Keratinocyte (primary cell): Measurements from ENCODE around the gene BABAM2. TPM values are rescaled to one million over a fixed set of nuclear protein-coding genes. Genes with fewer than 3 reads are reported as not detected.

ENCODE experiments used
- DNase-seq: peaks from one replicate; pipeline ENCODE4 v3.0.0-alpha.2; 2011; ENCODE audit warnings: low read depth, missing footprints, low spot score
- FAIRE-seq: peaks from 2 replicates; lab custom pipeline; 2011; peaks lifted over from hg19 to GRCh38; lab: Jason Lieb, UNC
- H2AFZ ChIP-seq: 2 replicates; pipeline ENCODE4 v1.6.0; 2012; ENCODE audit warnings: low read length, control low read depth, inconsistent platforms; ENCODE audit not compliant: control insufficient read depth
- H3K27ac ChIP-seq: 2 replicates; pipeline ENCODE4 v1.5.1; 2011; ENCODE audit warnings: low read length; ENCODE audit not compliant: control insufficient read depth, insufficient read depth
- H3K27me3 ChIP-seq: 3 replicates; pipeline ENCODE4 v1.6.0; 2011; ENCODE audit warnings: low read length; ENCODE audit not compliant: control insufficient read depth, insufficient read depth; ENCODE audit errors: extremely low read depth
- H3K36me3 ChIP-seq, 2 experiments: 2 replicates in 1 of 2; 3 replicates in 1 of 2; pipeline ENCODE4 v1.5.1; 2011; ENCODE audit warnings: low read length in 2 of 2, mild to moderate bottlenecking in 1 of 2; ENCODE audit not compliant: control insufficient read depth in 2 of 2, insufficient read depth in 2 of 2; ENCODE audit errors: extremely low read depth in 1 of 2
- H3K4me1 ChIP-seq: 3 replicates; pipeline ENCODE4 v1.5.1; 2011; ENCODE audit warnings: low read length; ENCODE audit not compliant: control insufficient read depth, insufficient read depth; ENCODE audit errors: extremely low read depth
- H3K4me2 ChIP-seq: 3 replicates; pipeline ENCODE4 v1.6.0; 2011; ENCODE audit warnings: low read depth, low read length; ENCODE audit not compliant: control insufficient read depth, insufficient read depth; ENCODE audit errors: extremely low read depth
- H3K4me3 ChIP-seq, 3 experiments: fragments of 200-600 bp in 1 of 3; sonication (generic) in 1 of 3; 2 replicates in 2 of 3; 3 replicates in 1 of 3; pipeline ENCODE4 v1.5.1; 2011 to 2016; ENCODE audit warnings: low read length in 3 of 3, mild to moderate bottlenecking in 3 of 3, control low read depth in 2 of 3, inconsistent platforms in 1 of 3, low read depth in 1 of 3, mixed read lengths in 1 of 3, mixed run types in 1 of 3, moderate library complexity in 1 of 3; ENCODE audit not compliant: control insufficient read depth in 2 of 3, insufficient read depth in 2 of 3; ENCODE audit errors: extremely low read depth in 1 of 3
- H3K79me2 ChIP-seq: 2 replicates; pipeline ENCODE4 v1.6.0; 2012; ENCODE audit warnings: low read length; ENCODE audit not compliant: control insufficient read depth, insufficient read depth
- H3K9ac ChIP-seq: 3 replicates; pipeline ENCODE4 v1.6.0; 2011; ENCODE audit warnings: low read length; ENCODE audit not compliant: control insufficient read depth, insufficient read depth; ENCODE audit errors: extremely low read depth
- H3K9me1 ChIP-seq: 3 replicates; pipeline ENCODE4 v1.6.0; 2011; ENCODE audit warnings: low read length; ENCODE audit not compliant: control insufficient read depth, insufficient read depth; ENCODE audit errors: extremely low read depth
- H3K9me3 ChIP-seq: 2 replicates; pipeline ENCODE4 v1.5.1; 2012; ENCODE audit warnings: low read depth, low read length; ENCODE audit not compliant: control insufficient read depth
- H4K20me1 ChIP-seq: 3 replicates; pipeline ENCODE4 v1.6.0; 2011; ENCODE audit warnings: low read length; ENCODE audit not compliant: control insufficient read depth, insufficient read depth; ENCODE audit errors: extremely low read depth
- CTCF ChIP-seq, 3 experiments: IDR thresholded peaks in 1 of 3; conservative IDR thresholded peaks in 1 of 3; optimal IDR thresholded peaks in 1 of 3; 2 replicates in 2 of 3; 3 replicates in 1 of 3; pipeline versions ENCODE3 to v1.5.1; 2011; ENCODE audit warnings: low read length in 3 of 3, mild to moderate bottlenecking in 3 of 3, moderate library complexity in 2 of 3, control low read depth in 1 of 3, inconsistent platforms in 1 of 3; ENCODE audit not compliant: insufficient read depth in 2 of 3; ENCODE audit errors: extremely low read depth in 1 of 3
- EZH2 ChIP-seq: IDR thresholded peaks from one replicate; pipeline ENCODE4 v1.6.1; 2012; ENCODE audit warnings: inconsistent platforms, mild to moderate bottlenecking, low read length, moderate library complexity
- dilution Hi-C: fragments of 300-500 bp; cut with MboI; formaldehyde crosslinking; loops from one replicate; pipeline ENCODE4 v1.7.0; 2020; ENCODE audit warnings: low sequenced_read_pairs; ENCODE audit not compliant: extremely low pct_ligation_motif_present
- polyA plus RNA-seq, 5 experiments: library from polyadenylated mRNA; depleted of rRNA in 3 of 5; stranded (reverse) in 3 of 5; stranded (forward) in 1 of 5; unstranded in 1 of 5; fragments of >200 nt; gene quantifications; 1 replicate in 1 of 5; 2 replicates in 3 of 5; 3 replicates in 1 of 5; pipeline versions ENCODE4 v1.2.1 to v1.2.3, GENCODE V29; 2011 to 2012; ENCODE audit warnings: missing spikeins in 2 of 5, low read depth in 1 of 5, low replicate concordance in 1 of 5

Gene BABAM2
- polyA plus RNA-seq, 1 donor (not counting 4 experiments of a cell fraction or from before 2014, with no cell fraction given), result 29.8 TPM

GRCh38 chr2:28281739-28282138 is 391.2 kb downstream of the BABAM2 start:
- no peak overlapping the region for H3K4me2 ChIP-seq

GRCh38 chr2:28282248-28282647 is 391.7 kb downstream of the BABAM2 start:
- H4K20me1 ChIP-seq, result no peaks in the 10 kb centered on the region
- H3K27ac ChIP-seq, result no peak overlapping the region
- no peak overlapping the region for H3K4me3 ChIP-seq
- H3K9me3 ChIP-seq, result no peaks in the 10 kb centered on the region
- H3K4me1 ChIP-seq, result peaks cover 22% of the 10 kb centered on the region
- dilution Hi-C loops, result no loop called here
- no peaks in the 10 kb centered on the region for H3K9me1 ChIP-seq
- DNase-seq (no peak), FAIRE-seq (no peak)
- H3K79me2 ChIP-seq, result no peaks in the 10 kb centered on the region
- no peaks in the 10 kb centered on the region for H3K27me3 ChIP-seq
- TF ChIP-seq EZH2 (no peak), CTCF (optimal IDR thresholded peaks at IDR 0.05 in 1 of 3, IDR thresholded peaks at IDR 0.05 in 1 of 3, conservative IDR thresholded peaks at IDR 0.05 in 1 of 3; ENCODE audit: extremely low read depth in 1 of 3, insufficient read depth in 2 of 3, low read length in 3 of 3) (no peak)
- H3K4me2 ChIP-seq, result no peak overlapping the region
- H3K9ac ChIP-seq, result no peak overlapping the region
- H3K36me3 ChIP-seq, result no peaks in the 10 kb centered on the region
- no peak overlapping the region for H2AFZ ChIP-seq

More at GRCh38 chr2:28281739-28282138, 391.2 kb downstream of the BABAM2 start:
- no peak overlapping the region for H3K27ac ChIP-seq
- FAIRE-seq (no peak), DNase-seq (no peak)
- TF ChIP-seq EZH2 (no peak), CTCF (optimal IDR thresholded peaks at IDR 0.05 in 1 of 3, IDR thresholded peaks at IDR 0.05 in 1 of 3, conservative IDR thresholded peaks at IDR 0.05 in 1 of 3; ENCODE audit: extremely low read depth in 1 of 3, insufficient read depth in 2 of 3, low read length in 3 of 3) (no peak)
- no peak overlapping the region for H3K9ac ChIP-seq
- no peaks in the 10 kb centered on the region for H3K27me3 ChIP-seq
- no peaks in the 10 kb centered on the region for H4K20me1 ChIP-seq
- no peaks in the 10 kb centered on the region for H3K9me1 ChIP-seq
- peaks cover 26% of the 10 kb centered on the region for H3K4me1 ChIP-seq
- no peak overlapping the region for H2AFZ ChIP-seq
- no peaks in the 10 kb centered on the region for H3K9me3 ChIP-seq
- dilution Hi-C loops, result no loop called here
- no peaks in the 10 kb centered on the region for H3K36me3 ChIP-seq
- no peak overlapping the region for H3K4me3 ChIP-seq
- no peaks in the 10 kb centered on the region for H3K79me2 ChIP-seq
